GM23338 (cell line): Measurements from ENCODE around the gene NGB. TPM values are rescaled to one million over a fixed set of nuclear protein-coding genes. Genes with fewer than 3 reads are reported as not detected.

ENCODE experiments used
- ATAC-seq: fragments of 200-7000 bp; cut with Tn5 transposase; 3 replicates; pipeline ENCODE4 v1.9.1; 2020
- DNase-seq: peaks from one replicate; pipeline ENCODE4 v3.0.0-alpha.2; 2015; ENCODE audit warnings: low spot score
- H2AFZ ChIP-seq: fragments of 200-600 bp; sonication (generic); 2 replicates; pipeline ENCODE4 v1.8.0; 2016; ENCODE audit warnings: antibody characterized with exemption, mild to moderate bottlenecking, moderate library complexity
- H3F3A ChIP-seq: fragments of 200-600 bp; sonication (generic); replicated peaks from 2 replicates; pipeline ENCODE4 v1.8.0; 2017; ENCODE audit warnings: antibody characterized with exemption, mixed run types, low read depth
- H3K27ac ChIP-seq: fragments of 200-600 bp; sonication (generic); 2 replicates; pipeline ENCODE4 v1.6.1; 2016; ENCODE audit warnings: low read depth
- H3K27me3 ChIP-seq: fragments of 200-600 bp; sonication (generic); 2 replicates; pipeline ENCODE4 v1.8.0; 2016; ENCODE audit warnings: mild to moderate bottlenecking, mixed run types, moderate library complexity; ENCODE audit not compliant: insufficient read depth
- H3K36me3 ChIP-seq: fragments of 200-600 bp; sonication (generic); 2 replicates; pipeline ENCODE4 v1.8.0; 2016; ENCODE audit warnings: mild to moderate bottlenecking; ENCODE audit not compliant: insufficient read depth
- H3K4me1 ChIP-seq: fragments of 200-600 bp; sonication (generic); 2 replicates; pipeline ENCODE4 v1.8.0; 2016; ENCODE audit warnings: mild to moderate bottlenecking, moderate library complexity; ENCODE audit not compliant: insufficient read depth
- H3K4me2 ChIP-seq: fragments of 200-600 bp; sonication (generic); 2 replicates; pipeline ENCODE4 v1.7.1; 2017; ENCODE audit warnings: mixed run types
- H3K4me3 ChIP-seq: fragments of 200-600 bp; sonication (generic); 2 replicates; pipeline ENCODE4 v1.6.1; 2016; ENCODE audit warnings: mixed run types
- H3K79me2 ChIP-seq: fragments of 200-600 bp; sonication (generic); replicated peaks from 2 replicates; pipeline ENCODE4 v1.8.0; 2017; ENCODE audit warnings: mild to moderate bottlenecking; ENCODE audit not compliant: insufficient read depth
- H3K9me2 ChIP-seq: fragments of 200-600 bp; sonication (generic); 2 replicates; pipeline ENCODE4 v1.8.0; 2017; ENCODE audit not compliant: insufficient read depth
- H4K20me1 ChIP-seq: fragments of 200-600 bp; sonication (generic); replicated peaks from 2 replicates; pipeline ENCODE4 v1.8.0; 2017; ENCODE audit warnings: mild to moderate bottlenecking; ENCODE audit not compliant: insufficient read depth
- H3K27ac Mint-ChIP-seq: 2 replicates; pipeline ENCODE4 v1.8.0; 2020; ENCODE audit warnings: inconsistent platforms, mild to moderate bottlenecking, moderate library complexity, mixed read lengths
- H3K27me3 Mint-ChIP-seq: 3 replicates; pipeline ENCODE4 v1.8.0; 2022; ENCODE audit warnings: low read depth, mild to moderate bottlenecking, moderate library complexity, mixed read lengths, inconsistent platforms; ENCODE audit not compliant: insufficient read depth, poor library complexity
- H3K36me3 Mint-ChIP-seq: 3 replicates; pipeline ENCODE4 v1.8.0; 2021; ENCODE audit warnings: low read depth, mild to moderate bottlenecking, inconsistent platforms, moderate library complexity, mixed read lengths
- H3K4me1 Mint-ChIP-seq: 3 replicates; pipeline ENCODE4 v1.8.0; 2020; ENCODE audit warnings: mild to moderate bottlenecking, inconsistent platforms, mixed read lengths
- H3K4me3 Mint-ChIP-seq: 3 replicates; pipeline ENCODE4 v1.8.0; 2021; ENCODE audit warnings: moderate library complexity, mild to moderate bottlenecking, inconsistent platforms, mixed read lengths
- H3K9me3 Mint-ChIP-seq: 3 replicates; pipeline ENCODE4 v1.8.0; 2020; ENCODE audit warnings: moderate library complexity, mild to moderate bottlenecking, inconsistent platforms, mixed read lengths
- CREB1 ChIP-seq: fragments of 250-450 bp; sonication (Bioruptor Pico); IDR thresholded peaks from 2 replicates; pipeline ENCODE4 v1.5.0; 2020; ENCODE audit warnings: low read depth, mild to moderate bottlenecking, moderate library complexity
- EZH2 ChIP-seq: fragments of 200-600 bp; sonication (generic); IDR thresholded peaks from one replicate; pipeline ENCODE4 v1.8.0; 2017; ENCODE audit warnings: antibody characterized with exemption, mild to moderate bottlenecking, low read depth; ENCODE audit not compliant: unreplicated experiment
- EZH2phosphoT487 ChIP-seq: fragments of 200-600 bp; sonication (generic); IDR thresholded peaks from one replicate; pipeline ENCODE4 v1.8.1; 2018; ENCODE audit warnings: antibody characterized with exemption; ENCODE audit not compliant: unreplicated experiment
- JUNB ChIP-seq: IDR thresholded peaks from one replicate; pipeline ENCODE4 v1.6.1; 2016; ENCODE audit warnings: antibody characterized with exemption; ENCODE audit not compliant: unreplicated experiment
- NANOG ChIP-seq: IDR thresholded peaks from 2 replicates; pipeline ENCODE4 v1.6.1; 2016; ENCODE audit warnings: antibody characterized with exemption, borderline replicate concordance
- POLR2AphosphoS5 ChIP-seq: IDR thresholded peaks from 2 replicates; pipeline ENCODE4 v1.6.1; 2016; ENCODE audit warnings: antibody characterized with exemption, low read depth
- STAT1 ChIP-seq: IDR thresholded peaks from one replicate; pipeline ENCODE4 v1.6.1; 2016; ENCODE audit warnings: antibody characterized with exemption; ENCODE audit not compliant: unreplicated experiment
- ZNF114 ChIP-seq: fragments of 250-450 bp; sonication (Bioruptor Pico); IDR thresholded peaks from 2 replicates; pipeline ENCODE4 v1.5.0; 2020; ENCODE audit warnings: mild to moderate bottlenecking, moderate library complexity
- ZNF331 ChIP-seq: fragments of 250-450 bp; sonication (Bioruptor Pico); IDR thresholded peaks from 2 replicates; pipeline ENCODE4 v1.5.0; 2020; ENCODE audit warnings: low read depth, mild to moderate bottlenecking, moderate library complexity
- polyA plus RNA-seq: library from polyadenylated mRNA; unstranded; fragments of >200 nt; fragmentation: Nextera tagmentation; extraction: Ambion mirVana; gene quantifications from 2 replicates; pipeline ENCODE4 v1.2.1, GENCODE V29; 2016
- total RNA-seq: library from RNA; depleted of rRNA; stranded (reverse); fragments of >200 nt; shearing (Covaris generic); gene quantifications from 2 replicates; pipeline ENCODE4 v1.2.3, GENCODE V29; 2014
- TF ChIP-seq, protein P1 (sequence below), 2 experiments: fragments of 200-600 bp in 1 of 2; sonication (generic) in 1 of 2; conservative IDR thresholded peaks; 2 replicates each; pipeline versions ENCODE4 v1.5.1 to v1.6.1; 2016 to 2017; ENCODE audit warnings: antibody characterized with exemption in 2 of 2, low read depth in 2 of 2, mild to moderate bottlenecking in 2 of 2, moderate library complexity in 1 of 2
- TF ChIP-seq, protein P2 (sequence below): IDR thresholded peaks from one replicate; pipeline ENCODE4 v1.6.1; 2018; ENCODE audit warnings: antibody characterized with exemption; ENCODE audit not compliant: unreplicated experiment
- TF ChIP-seq, protein P3 (sequence below): fragments of 250-450 bp; sonication (Bioruptor Pico); IDR thresholded peaks from 2 replicates; pipeline ENCODE4 v1.5.0; 2020; ENCODE audit warnings: mild to moderate bottlenecking, moderate library complexity
- TF ChIP-seq, protein P4 (sequence below): IDR thresholded peaks from 2 replicates; pipeline ENCODE4 v1.6.1; 2016; ENCODE audit warnings: antibody characterized with exemption

Gene NGB
- total and polyA plus RNA-seq, 2 experiments from 2014 or later = 0.21 to 1.0 TPM

DNA sequence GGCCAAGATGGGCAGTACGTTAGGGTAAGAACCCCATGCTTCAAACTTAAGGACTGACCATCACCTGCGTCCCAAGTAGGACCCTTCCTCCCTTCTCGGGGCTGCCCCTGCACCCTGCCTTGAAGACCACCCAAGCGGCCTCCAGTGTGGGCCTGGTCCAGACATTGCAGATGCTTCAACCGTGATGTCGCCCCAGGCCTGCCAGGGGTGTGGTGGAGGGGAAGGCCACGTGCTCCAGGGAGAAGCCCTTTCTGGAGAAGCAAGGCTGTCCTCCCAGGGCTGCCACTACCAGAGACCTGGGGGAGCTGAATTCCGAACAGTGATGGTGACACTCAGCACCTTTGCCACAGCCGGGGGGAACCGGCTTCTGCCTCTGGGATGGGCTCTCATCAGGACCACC is 13.3 kb downstream of the NGB start:
- Mint-ChIP-seq H3K4me1 (peaks cover 2% of the 10 kb centered on the region; the same call in 2 of the 3 replicates), H3K36me3 (no peaks in the 10 kb centered on the region), H3K4me3 (no peak overlapping the region), H3K27ac (no peak overlapping the region), H3K27me3 (peaks cover 15% of the 10 kb centered on the region), H3K9me3 (no peaks in the 10 kb centered on the region)
- no peaks in the 10 kb centered on the region for H3K4me1 ChIP-seq
- no peak overlapping the region for H2AFZ ChIP-seq
- ATAC-seq (no peak), DNase-seq (no peak)
- no peaks in the 10 kb centered on the region for H3K9me2 ChIP-seq
- no peak overlapping the region for H3K4me3 ChIP-seq
- H3K27me3 ChIP-seq = no peaks in the 10 kb centered on the region
- H3F3A ChIP-seq = no peaks in the 10 kb centered on the region
- no peaks in the 10 kb centered on the region for H3K36me3 ChIP-seq
- no peaks in the 10 kb centered on the region for H4K20me1 ChIP-seq
- H3K27ac ChIP-seq = no peak overlapping the region
- no peaks in the 10 kb centered on the region for H3K79me2 ChIP-seq
- no peak overlapping the region for H3K4me2 ChIP-seq
- TF ChIP-seq JUNB (no peak), EZH2 (no peak), ZNF331 (no peak), STAT1 (no peak), ZNF114 (CRISPR knock-in tag) (no peak), CREB1 (CRISPR knock-in tag) (no peak), EZH2phosphoT487 (no peak), POLR2AphosphoS5 (no peak), NANOG (no peak)
- TF ChIP-seq, protein P1, sequence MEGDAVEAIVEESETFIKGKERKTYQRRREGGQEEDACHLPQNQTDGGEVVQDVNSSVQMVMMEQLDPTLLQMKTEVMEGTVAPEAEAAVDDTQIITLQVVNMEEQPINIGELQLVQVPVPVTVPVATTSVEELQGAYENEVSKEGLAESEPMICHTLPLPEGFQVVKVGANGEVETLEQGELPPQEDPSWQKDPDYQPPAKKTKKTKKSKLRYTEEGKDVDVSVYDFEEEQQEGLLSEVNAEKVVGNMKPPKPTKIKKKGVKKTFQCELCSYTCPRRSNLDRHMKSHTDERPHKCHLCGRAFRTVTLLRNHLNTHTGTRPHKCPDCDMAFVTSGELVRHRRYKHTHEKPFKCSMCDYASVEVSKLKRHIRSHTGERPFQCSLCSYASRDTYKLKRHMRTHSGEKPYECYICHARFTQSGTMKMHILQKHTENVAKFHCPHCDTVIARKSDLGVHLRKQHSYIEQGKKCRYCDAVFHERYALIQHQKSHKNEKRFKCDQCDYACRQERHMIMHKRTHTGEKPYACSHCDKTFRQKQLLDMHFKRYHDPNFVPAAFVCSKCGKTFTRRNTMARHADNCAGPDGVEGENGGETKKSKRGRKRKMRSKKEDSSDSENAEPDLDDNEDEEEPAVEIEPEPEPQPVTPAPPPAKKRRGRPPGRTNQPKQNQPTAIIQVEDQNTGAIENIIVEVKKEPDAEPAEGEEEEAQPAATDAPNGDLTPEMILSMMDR (conservative IDR thresholded peaks at IDR 0.05; ENCODE audit: low read depth in 2 of 2) = no peak
- TF ChIP-seq, protein P2, sequence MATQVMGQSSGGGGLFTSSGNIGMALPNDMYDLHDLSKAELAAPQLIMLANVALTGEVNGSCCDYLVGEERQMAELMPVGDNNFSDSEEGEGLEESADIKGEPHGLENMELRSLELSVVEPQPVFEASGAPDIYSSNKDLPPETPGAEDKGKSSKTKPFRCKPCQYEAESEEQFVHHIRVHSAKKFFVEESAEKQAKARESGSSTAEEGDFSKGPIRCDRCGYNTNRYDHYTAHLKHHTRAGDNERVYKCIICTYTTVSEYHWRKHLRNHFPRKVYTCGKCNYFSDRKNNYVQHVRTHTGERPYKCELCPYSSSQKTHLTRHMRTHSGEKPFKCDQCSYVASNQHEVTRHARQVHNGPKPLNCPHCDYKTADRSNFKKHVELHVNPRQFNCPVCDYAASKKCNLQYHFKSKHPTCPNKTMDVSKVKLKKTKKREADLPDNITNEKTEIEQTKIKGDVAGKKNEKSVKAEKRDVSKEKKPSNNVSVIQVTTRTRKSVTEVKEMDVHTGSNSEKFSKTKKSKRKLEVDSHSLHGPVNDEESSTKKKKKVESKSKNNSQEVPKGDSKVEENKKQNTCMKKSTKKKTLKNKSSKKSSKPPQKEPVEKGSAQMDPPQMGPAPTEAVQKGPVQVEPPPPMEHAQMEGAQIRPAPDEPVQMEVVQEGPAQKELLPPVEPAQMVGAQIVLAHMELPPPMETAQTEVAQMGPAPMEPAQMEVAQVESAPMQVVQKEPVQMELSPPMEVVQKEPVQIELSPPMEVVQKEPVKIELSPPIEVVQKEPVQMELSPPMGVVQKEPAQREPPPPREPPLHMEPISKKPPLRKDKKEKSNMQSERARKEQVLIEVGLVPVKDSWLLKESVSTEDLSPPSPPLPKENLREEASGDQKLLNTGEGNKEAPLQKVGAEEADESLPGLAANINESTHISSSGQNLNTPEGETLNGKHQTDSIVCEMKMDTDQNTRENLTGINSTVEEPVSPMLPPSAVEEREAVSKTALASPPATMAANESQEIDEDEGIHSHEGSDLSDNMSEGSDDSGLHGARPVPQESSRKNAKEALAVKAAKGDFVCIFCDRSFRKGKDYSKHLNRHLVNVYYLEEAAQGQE = no peak
- TF ChIP-seq, protein P3, sequence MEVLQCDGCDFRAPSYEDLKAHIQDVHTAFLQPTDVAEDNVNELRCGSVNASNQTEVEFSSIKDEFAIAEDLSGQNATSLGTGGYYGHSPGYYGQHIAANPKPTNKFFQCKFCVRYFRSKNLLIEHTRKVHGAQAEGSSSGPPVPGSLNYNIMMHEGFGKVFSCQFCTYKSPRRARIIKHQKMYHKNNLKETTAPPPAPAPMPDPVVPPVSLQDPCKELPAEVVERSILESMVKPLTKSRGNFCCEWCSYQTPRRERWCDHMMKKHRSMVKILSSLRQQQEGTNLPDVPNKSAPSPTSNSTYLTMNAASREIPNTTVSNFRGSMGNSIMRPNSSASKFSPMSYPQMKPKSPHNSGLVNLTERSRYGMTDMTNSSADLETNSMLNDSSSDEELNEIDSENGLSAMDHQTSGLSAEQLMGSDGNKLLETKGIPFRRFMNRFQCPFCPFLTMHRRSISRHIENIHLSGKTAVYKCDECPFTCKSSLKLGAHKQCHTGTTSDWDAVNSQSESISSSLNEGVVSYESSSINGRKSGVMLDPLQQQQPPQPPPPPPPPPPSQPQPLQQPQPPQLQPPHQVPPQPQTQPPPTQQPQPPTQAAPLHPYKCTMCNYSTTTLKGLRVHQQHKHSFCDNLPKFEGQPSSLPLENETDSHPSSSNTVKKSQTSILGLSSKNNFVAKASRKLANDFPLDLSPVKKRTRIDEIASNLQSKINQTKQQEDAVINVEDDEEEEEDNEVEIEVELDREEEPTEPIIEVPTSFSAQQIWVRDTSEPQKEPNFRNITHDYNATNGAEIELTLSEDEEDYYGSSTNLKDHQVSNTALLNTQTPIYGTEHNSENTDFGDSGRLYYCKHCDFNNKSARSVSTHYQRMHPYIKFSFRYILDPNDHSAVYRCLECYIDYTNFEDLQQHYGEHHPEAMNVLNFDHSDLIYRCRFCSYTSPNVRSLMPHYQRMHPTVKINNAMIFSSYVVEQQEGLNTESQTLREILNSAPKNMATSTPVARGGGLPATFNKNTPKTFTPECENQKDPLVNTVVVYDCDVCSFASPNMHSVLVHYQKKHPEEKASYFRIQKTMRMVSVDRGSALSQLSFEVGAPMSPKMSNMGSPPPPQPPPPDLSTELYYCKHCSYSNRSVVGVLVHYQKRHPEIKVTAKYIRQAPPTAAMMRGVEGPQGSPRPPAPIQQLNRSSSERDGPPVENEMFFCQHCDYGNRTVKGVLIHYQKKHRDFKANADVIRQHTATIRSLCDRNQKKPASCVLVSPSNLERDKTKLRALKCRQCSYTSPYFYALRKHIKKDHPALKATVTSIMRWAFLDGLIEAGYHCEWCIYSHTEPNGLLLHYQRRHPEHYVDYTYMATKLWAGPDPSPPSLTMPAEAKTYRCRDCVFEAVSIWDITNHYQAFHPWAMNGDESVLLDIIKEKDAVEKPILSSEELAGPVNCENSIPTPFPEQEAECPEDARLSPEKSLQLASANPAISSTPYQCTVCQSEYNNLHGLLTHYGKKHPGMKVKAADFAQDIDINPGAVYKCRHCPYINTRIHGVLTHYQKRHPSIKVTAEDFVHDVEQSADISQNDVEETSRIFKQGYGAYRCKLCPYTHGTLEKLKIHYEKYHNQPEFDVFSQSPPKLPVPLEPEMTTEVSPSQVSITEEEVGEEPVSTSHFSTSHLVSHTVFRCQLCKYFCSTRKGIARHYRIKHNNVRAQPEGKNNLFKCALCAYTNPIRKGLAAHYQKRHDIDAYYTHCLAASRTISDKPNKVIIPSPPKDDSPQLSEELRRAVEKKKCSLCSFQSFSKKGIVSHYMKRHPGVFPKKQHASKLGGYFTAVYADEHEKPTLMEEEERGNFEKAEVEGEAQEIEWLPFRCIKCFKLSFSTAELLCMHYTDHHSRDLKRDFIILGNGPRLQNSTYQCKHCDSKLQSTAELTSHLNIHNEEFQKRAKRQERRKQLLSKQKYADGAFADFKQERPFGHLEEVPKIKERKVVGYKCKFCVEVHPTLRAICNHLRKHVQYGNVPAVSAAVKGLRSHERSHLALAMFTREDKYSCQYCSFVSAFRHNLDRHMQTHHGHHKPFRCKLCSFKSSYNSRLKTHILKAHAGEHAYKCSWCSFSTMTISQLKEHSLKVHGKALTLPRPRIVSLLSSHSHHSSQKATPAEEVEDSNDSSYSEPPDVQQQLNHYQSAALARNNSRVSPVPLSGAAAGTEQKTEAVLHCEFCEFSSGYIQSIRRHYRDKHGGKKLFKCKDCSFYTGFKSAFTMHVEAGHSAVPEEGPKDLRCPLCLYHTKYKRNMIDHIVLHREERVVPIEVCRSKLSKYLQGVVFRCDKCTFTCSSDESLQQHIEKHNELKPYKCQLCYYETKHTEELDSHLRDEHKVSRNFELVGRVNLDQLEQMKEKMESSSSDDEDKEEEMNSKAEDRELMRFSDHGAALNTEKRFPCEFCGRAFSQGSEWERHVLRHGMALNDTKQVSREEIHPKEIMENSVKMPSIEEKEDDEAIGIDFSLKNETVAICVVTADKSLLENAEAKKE (CRISPR knock-in tag) = no peak
- TF ChIP-seq, protein P4, sequence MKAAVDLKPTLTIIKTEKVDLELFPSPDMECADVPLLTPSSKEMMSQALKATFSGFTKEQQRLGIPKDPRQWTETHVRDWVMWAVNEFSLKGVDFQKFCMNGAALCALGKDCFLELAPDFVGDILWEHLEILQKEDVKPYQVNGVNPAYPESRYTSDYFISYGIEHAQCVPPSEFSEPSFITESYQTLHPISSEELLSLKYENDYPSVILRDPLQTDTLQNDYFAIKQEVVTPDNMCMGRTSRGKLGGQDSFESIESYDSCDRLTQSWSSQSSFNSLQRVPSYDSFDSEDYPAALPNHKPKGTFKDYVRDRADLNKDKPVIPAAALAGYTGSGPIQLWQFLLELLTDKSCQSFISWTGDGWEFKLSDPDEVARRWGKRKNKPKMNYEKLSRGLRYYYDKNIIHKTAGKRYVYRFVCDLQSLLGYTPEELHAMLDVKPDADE = no peak
